Astrocyte (in vitro differentiated cells and primary cell): ENCODE data around the gene OSBPL1A.

Source experiments
- EZH2 ChIP-seq: IDR thresholded peaks from 2 replicates; pipeline ENCODE4 v1.6.1; 2012; ENCODE audit warnings: mild to moderate bottlenecking, low read length, inconsistent platforms; ENCODE audit not compliant: insufficient read depth
- TF ChIP-seq, protein P1 (sequence below): IDR thresholded peaks from 2 replicates; pipeline ENCODE4 v1.5.1; 2011; ENCODE audit warnings: low read depth, mild to moderate bottlenecking, inconsistent platforms, low read length, moderate library complexity; ENCODE audit not compliant: insufficient read depth

DNA sequence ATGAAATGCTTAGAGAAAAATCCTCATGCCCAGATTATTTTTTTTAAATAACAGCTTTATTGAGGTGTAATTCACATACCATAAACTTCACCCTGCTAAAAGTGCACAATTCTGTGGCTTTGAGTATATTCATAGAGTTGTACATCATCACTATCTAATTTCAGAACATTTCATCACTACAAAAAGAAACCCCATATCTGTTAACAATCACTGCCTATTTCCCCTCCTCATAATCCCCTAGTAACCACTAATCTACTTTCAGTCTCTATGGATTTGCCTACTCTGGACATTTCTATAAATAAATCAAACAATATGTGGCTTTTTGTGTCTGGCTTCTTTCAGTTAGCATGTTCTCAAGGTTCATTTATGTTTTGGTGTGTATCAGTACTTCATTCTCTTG, 51.4 kb downstream of the OSBPL1A start:
- TF ChIP-seq, protein P1, sequence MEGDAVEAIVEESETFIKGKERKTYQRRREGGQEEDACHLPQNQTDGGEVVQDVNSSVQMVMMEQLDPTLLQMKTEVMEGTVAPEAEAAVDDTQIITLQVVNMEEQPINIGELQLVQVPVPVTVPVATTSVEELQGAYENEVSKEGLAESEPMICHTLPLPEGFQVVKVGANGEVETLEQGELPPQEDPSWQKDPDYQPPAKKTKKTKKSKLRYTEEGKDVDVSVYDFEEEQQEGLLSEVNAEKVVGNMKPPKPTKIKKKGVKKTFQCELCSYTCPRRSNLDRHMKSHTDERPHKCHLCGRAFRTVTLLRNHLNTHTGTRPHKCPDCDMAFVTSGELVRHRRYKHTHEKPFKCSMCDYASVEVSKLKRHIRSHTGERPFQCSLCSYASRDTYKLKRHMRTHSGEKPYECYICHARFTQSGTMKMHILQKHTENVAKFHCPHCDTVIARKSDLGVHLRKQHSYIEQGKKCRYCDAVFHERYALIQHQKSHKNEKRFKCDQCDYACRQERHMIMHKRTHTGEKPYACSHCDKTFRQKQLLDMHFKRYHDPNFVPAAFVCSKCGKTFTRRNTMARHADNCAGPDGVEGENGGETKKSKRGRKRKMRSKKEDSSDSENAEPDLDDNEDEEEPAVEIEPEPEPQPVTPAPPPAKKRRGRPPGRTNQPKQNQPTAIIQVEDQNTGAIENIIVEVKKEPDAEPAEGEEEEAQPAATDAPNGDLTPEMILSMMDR: no peak
- no peak for TF ChIP-seq EZH2
